HepG2 (cell line): ENCODE data around the gene TMC8. TPM values are rescaled to one million over a fixed set of nuclear protein-coding genes. Genes with fewer than 3 reads are reported as not detected.

Experiments used
- AKAP8 ChIP-seq: sonication (generic); formaldehyde crosslinking; IDR thresholded peaks from 2 replicates; pipeline ENCODE4 v1.5.1; 2020; ENCODE audit warnings: mild to moderate bottlenecking, missing genetic modification reagents
- CENPT ChIP-seq: sonication (generic); formaldehyde crosslinking; IDR thresholded peaks from 2 replicates; pipeline ENCODE4 v1.8.0; 2022; ENCODE audit warnings: low read depth, mild to moderate bottlenecking, moderate library complexity, missing genetic modification reagents
- DNMT3B ChIP-seq: conservative IDR thresholded peaks from 2 replicates; pipeline ENCODE4 v1.6.1; 2016; ENCODE audit warnings: missing biosample characterization, control low read depth
- GLI4 ChIP-seq: sonication (generic); formaldehyde crosslinking; IDR thresholded peaks from 2 replicates; pipeline ENCODE4 v1.5.1; 2020; ENCODE audit warnings: missing genetic modification reagents, mild to moderate bottlenecking, moderate library complexity, borderline replicate concordance
- GZF1 ChIP-seq: sonication (generic); formaldehyde crosslinking; IDR thresholded peaks from 2 replicates; pipeline ENCODE4 v1.5.1; 2020; ENCODE audit warnings: mild to moderate bottlenecking, missing genetic modification reagents
- KDM6A ChIP-seq: IDR thresholded peaks from 2 replicates; pipeline ENCODE4 v1.6.1; 2016; ENCODE audit warnings: low read depth
- MAFG ChIP-seq: sonication (generic); formaldehyde crosslinking; IDR thresholded peaks from 2 replicates; pipeline ENCODE4 v1.5.1; 2020; ENCODE audit warnings: mild to moderate bottlenecking, missing genetic modification reagents
- MED8 ChIP-seq: sonication (generic); formaldehyde crosslinking; IDR thresholded peaks from 2 replicates; pipeline ENCODE4 v1.8.1; 2023; ENCODE audit warnings: mild to moderate bottlenecking, missing genetic modification reagents; ENCODE audit not compliant: insufficient replicate concordance
- MIER3 ChIP-seq: IDR thresholded peaks from 2 replicates; pipeline ENCODE4 v1.6.1; 2016; ENCODE audit warnings: missing compliant biosample characterization, borderline replicate concordance
- MXD1 ChIP-seq: sonication (generic); formaldehyde crosslinking; IDR thresholded peaks from 2 replicates; pipeline ENCODE4 v1.4.0; 2020; ENCODE audit warnings: mild to moderate bottlenecking, missing genetic modification reagents
- NONO ChIP-seq, 2 experiments: fragments of 450-650 bp in 1 of 2; sonication (generic) in 1 of 2; formaldehyde crosslinking in 1 of 2; IDR thresholded peaks in 1 of 2; conservative IDR thresholded peaks in 1 of 2; 2 replicates each; pipeline versions ENCODE4 v1.6.1 to v1.8.0; 2017 to 2022; ENCODE audit warnings: mild to moderate bottlenecking in 1 of 2, missing genetic modification reagents in 1 of 2, moderate library complexity in 1 of 2
- PHF8 ChIP-seq: sonication (generic); formaldehyde crosslinking; IDR thresholded peaks from 2 replicates; pipeline ENCODE4 v1.5.0; 2020; ENCODE audit warnings: missing genetic modification reagents
- SAP130 ChIP-seq: IDR thresholded peaks from 2 replicates; pipeline ENCODE4 v1.6.1; 2016; ENCODE audit warnings: low read depth
- TCF12 ChIP-seq, 2 experiments: fragments of 450-650 bp in 1 of 2; sonication (generic) in 1 of 2; formaldehyde crosslinking in 1 of 2; IDR thresholded peaks; 2 replicates each; pipeline versions ENCODE4 v1.6.1 to v1.8.0; 2017 to 2022; ENCODE audit warnings: antibody characterized with exemption in 1 of 2, mild to moderate bottlenecking in 1 of 2, missing genetic modification reagents in 1 of 2, moderate library complexity in 1 of 2
- TGIF2 ChIP-seq: IDR thresholded peaks from 2 replicates; pipeline ENCODE4 v1.6.1; 2016; ENCODE audit warnings: control low read depth, missing compliant biosample characterization
- THAP11 ChIP-seq: IDR thresholded peaks from 2 replicates; pipeline ENCODE4 v1.6.1; 2016; ENCODE audit warnings: missing biosample characterization, missing genetic modification reagents
- ZBTB46 ChIP-seq: sonication (generic); formaldehyde crosslinking; IDR thresholded peaks from 2 replicates; pipeline ENCODE4 v1.4.0; 2020; ENCODE audit warnings: mild to moderate bottlenecking, missing genetic modification reagents, borderline replicate concordance
- ZNF232 ChIP-seq: sonication (generic); formaldehyde crosslinking; IDR thresholded peaks from 2 replicates; pipeline ENCODE4 v1.4.0; 2020; ENCODE audit warnings: missing genetic modification reagents, borderline replicate concordance
- ZNF512B ChIP-seq: sonication (generic); formaldehyde crosslinking; IDR thresholded peaks from 2 replicates; pipeline ENCODE4 v1.5.1; 2020; ENCODE audit warnings: missing genetic modification reagents, mild to moderate bottlenecking, borderline replicate concordance
- ZNF580 ChIP-seq: IDR thresholded peaks from 2 replicates; pipeline ENCODE4 v1.6.1; 2016; ENCODE audit warnings: low read depth, borderline replicate concordance
- ZNF616 ChIP-seq: sonication (generic); formaldehyde crosslinking; IDR thresholded peaks from 2 replicates; pipeline ENCODE4 v1.5.0; 2020; ENCODE audit warnings: low read depth, mild to moderate bottlenecking, missing genetic modification reagents
- ZNF660 ChIP-seq: sonication (generic); formaldehyde crosslinking; IDR thresholded peaks from 2 replicates; pipeline ENCODE4 v1.5.1; 2020; ENCODE audit warnings: mild to moderate bottlenecking, low read depth, missing genetic modification reagents, borderline replicate concordance
- ZNF776 ChIP-seq: sonication (generic); formaldehyde crosslinking; IDR thresholded peaks from 2 replicates; pipeline ENCODE4 v1.4.0; 2020; ENCODE audit warnings: mild to moderate bottlenecking, missing genetic modification reagents
- polyA plus RNA-seq, 8 experiments: library from polyadenylated mRNA; depleted of rRNA in 3 of 8; stranded (reverse) in 7 of 8; unstranded in 1 of 8; fragments of >200 nt; fragmentation: Illumina TruSeq in 4 of 8; extraction: Trizol in 4 of 8; gene quantifications; 2 replicates each; pipeline versions ENCODE4 v1.2.1 to v1.2.3, GENCODE V29; 2011 to 2016; ENCODE audit warnings: low read depth in 4 of 8, missing spikeins in 1 of 8, mixed read lengths in 1 of 8; ENCODE audit not compliant: insufficient read depth in 1 of 8
- total RNA-seq, 5 experiments: library from RNA; depleted of rRNA; stranded (reverse); fragments of >200 nt; fragmentation: Illumina TruSeq; extraction: Trizol; gene quantifications; 2 replicates each; pipeline ENCODE4 v1.2.3, GENCODE V29; 2016; ENCODE audit warnings: low read depth in 1 of 5

The TMC8 gene
- total and polyA plus RNA-seq, 2 of the 13 experiments (the other 11 are each of a cell fraction or from before 2014, with no cell fraction given) = 0.53 to 7.8 TPM

- TF ChIP-seq ZBTB46 (no peak), ZNF776 (CRISPR knock-in tag) (peak; percentile 82), ZNF660 (CRISPR knock-in tag) (peak; percentile 69; the same call in 1 of the 2 replicates), MIER3 (peak; percentile 43; the same call in 1 of the 2 replicates), NONO (IDR thresholded peaks at IDR 0.05) (no peak), NONO (CRISPR knock-in tag; conservative IDR thresholded peaks at IDR 0.05) (peak; percentile 82), ZNF512B (CRISPR knock-in tag) (0 out of 2 replicates have a peak, but pooled peaks have one; percentile 22), KDM6A (peak; percentile 82), THAP11 (CRISPR knock-in tag) (peak; percentile 30), TCF12 (IDR thresholded peaks at IDR 0.05) (no peak), TCF12 (CRISPR knock-in tag; IDR thresholded peaks at IDR 0.05) (peak; percentile 89), ZNF616 (CRISPR knock-in tag) (0 out of 2 replicates have a peak, but pooled peaks have one; percentile 19), GZF1 (peak; percentile 75; the same call in 1 of the 2 replicates), TGIF2 (CRISPR knock-in tag) (0 out of 2 replicates have a peak, but pooled peaks have one; percentile 41), GLI4 (no peak; the same call in 1 of the 2 replicates), MAFG (CRISPR knock-in tag) (no peak), DNMT3B (CRISPR knock-in tag) (no peak), MXD1 (CRISPR knock-in tag) (peak; percentile 90), PHF8 (CRISPR knock-in tag) (peak; percentile 50), AKAP8 (CRISPR knock-in tag) (no peak; the same call in 1 of the 2 replicates), ZNF232 (peak; percentile 95), SAP130 (CRISPR knock-in tag) (peak; percentile 84), MED8 (CRISPR knock-in tag) (no peak), CENPT (CRISPR knock-in tag) (no peak), ZNF580 (CRISPR knock-in tag) (peak; percentile 68; the same call in 1 of the 2 replicates)
Measured at GRCh38 chr17:78144736-78145641, 14.4 kb downstream of the TMC8 start (continued).
